Glomerular visceral epithelial cell (primary cell): ENCODE measurements around the gene CDK10.

Source experiments
- DNase-seq: peaks from one replicate; pipeline ENCODE4 v3.0.0-alpha.2; 2016; ENCODE audit errors: extremely low spot score

The CDK10 gene

GRCh38 chr16:89711601-89712273 lies 25.2 kb downstream of the CDK10 start:
- peak; percentile 76 for DNase-seq

- DNase-seq, result no peak
Measured at GRCh38 chr16:89712274-89712781, 25.8 kb downstream of the CDK10 start.

DNA sequence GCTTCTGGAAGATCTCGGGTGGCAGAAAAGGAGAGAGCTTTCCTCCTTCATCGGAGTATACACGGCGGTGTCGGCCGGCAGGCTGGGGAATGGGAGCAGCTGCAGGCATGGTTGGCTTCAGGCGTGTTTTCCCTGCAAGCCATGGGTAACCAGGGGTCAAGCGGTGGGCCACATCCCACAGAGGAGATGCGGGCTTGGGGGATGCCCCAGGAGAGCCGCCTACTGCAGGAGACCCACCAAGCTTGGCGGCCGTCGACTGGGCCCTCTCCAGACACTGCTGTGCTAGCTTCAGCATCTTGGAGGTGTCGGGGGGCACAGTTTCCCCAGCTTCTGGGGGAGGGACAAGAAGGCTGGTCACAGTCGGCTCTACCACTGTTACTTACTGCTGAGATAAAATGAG lies 30.0 kb downstream of the CDK10 start:
- DNase-seq, result no peak

GRCh38 chr16:89716916-89717687 lies 30.6 kb downstream of the CDK10 start:
- DNase-seq, result no peak

DNA sequence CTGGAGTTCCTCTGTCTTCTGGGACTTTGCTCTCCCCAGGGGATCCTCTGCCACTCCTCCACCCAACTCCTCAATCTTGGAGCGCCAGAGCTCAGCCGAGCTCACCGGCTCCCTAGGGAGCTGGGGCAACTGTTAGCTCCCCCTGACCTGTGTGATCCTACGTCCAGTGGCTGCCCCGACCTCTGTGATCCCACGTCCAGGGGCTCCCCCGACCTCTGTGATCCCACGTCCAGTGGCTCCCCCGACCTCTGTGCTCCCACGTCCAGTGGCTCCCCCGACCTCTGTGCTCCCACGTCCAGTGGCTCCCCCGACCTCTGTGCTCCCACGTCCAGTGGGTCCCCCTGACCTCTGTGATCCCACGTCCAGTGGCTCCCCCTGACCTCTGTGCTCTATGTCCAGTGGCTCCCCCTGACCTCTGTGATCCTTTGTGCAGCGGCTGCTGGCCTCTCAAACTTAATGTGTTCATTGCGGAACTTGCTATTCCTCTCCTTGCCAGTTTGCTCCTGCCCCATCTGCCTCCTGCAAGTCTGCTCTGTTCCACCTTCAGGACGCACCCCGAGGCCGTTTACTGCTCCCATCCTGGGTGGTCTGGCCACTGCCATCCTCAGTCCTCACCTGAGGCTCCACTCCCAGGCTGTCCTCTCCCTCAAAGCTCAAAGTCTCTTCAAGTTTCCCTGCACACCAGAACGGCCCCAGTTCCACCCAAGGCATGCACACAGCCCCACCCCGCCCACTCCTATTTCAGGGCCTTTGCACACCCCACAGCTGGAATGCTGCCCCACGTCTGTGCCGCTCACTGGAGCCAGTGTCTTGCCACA lies 31.4 kb downstream of the CDK10 start:
- no peak for DNase-seq

DNA sequence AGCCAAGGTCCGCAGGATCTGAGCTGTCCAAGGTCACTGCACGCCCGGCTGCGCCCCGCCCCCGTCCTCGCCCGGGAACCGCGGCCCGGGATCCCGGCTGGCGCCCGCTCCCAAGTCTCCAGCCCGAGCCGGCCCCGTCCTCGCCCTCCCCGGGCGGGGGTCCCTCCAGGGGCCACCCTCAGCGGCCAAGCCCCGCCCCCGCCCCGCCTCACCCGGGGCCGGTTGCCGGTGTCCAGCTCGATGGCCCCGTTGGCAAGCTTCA lies 34.0 kb downstream of the CDK10 start:
- peak; percentile 16 for DNase-seq

GRCh38 chr16:89720813-89721545 lies 34.5 kb downstream of the CDK10 start, which contains the start of the genes VPS9D1 and ZNF276:
VPS9D1 (minus strand) TSS chr16:89720898; CDS start chr16:89720861, 37 bp downstream.
ZNF276 (plus strand) TSS chr16:89721537; CDS start chr16:89721641, 104 bp downstream.
- peak; percentile 74 for DNase-seq

DNA sequence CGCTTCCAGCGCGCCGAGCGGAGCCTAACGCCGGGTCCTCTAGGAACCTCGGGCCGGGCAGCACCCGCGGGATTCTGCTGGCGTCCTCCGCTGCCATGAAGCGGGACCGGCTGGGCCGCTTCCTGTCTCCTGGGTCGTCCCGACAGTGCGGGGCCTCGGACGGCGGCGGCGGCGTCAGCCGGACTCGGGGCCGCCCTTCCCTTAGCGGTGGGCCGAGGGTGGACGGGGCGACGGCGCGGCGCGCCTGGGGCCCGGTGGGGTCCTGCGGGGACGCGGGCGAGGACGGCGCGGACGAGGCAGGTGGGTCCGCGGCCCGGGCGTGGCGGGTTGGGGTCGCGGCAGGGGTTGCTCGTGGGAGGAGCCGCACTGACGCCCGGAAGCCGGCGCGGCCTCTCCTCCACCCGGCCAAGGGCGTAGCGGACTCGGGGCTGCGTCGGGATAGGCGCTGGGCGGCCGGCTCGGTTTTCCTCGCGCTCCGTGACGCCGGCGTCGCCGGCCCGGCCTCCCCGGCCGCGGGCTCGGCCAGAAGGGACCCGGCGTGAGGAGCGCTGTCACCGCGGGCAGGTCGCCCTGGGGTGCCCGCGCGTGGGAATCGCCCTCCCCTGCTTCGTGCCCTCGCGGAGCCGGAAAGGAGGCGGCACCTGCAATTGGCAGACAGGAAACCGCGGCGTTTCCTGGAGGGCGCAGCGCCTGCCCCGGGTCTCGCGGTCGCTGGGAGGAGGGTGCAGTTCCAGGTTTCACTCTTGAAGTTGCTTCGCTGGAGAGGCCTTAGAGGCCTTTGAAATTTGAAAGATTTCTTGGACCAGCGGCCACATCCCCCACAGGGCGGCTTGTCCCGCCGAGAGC lies 35.3 kb downstream of the CDK10 start:
- DNase-seq, result peak; percentile 42

GRCh38 chr16:89722392-89723278 lies 36.1 kb downstream of the CDK10 start:
- DNase-seq, result peak; percentile 51

DNA sequence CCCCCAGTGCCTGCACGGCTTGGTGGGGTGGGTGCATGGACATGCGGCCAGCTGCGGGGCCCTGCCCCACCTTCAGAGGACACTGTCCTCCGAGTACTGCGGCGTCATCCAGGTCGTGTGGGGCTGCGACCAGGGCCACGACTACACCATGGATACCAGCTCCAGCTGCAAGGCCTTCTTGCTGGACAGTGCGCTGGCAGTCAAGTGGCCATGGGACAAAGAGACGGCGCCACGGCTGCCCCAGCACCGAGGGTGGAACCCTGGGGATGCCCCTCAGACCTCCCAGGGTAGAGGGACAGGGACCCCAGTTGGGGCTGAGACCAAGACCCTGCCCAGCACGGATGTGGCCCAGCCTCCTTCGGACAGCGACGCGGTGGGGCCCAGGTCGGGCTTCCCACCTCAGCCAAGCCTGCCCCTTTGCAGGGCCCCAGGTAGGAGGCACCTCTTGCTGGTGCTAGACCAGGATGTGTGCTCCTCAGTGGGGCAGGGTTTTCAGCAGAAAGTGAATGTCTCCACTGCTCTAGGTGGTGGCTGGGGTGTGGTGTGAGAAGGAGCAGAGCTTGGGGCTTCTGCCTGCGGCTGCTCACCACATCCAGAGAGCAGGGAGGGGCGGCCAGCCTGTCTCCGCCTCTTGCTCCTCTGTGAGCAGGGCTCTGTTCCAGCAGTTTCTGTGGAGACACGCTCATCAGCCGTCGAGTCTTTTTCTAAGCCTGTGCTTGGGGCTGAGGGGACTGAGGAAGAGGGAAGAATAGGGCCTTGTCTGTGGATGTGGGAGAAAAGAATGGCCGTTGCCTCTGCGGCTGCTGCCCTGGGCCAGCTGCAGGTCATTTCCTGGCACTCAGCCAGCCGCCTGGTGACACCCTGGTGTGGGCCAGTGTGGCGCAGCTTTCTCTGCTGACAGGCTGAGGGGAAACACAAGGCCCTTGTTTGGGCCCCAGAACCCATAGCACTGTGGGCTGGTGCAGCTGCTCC lies 37.1 kb downstream of the CDK10 start:
- DNase-seq, result no peak

DNA sequence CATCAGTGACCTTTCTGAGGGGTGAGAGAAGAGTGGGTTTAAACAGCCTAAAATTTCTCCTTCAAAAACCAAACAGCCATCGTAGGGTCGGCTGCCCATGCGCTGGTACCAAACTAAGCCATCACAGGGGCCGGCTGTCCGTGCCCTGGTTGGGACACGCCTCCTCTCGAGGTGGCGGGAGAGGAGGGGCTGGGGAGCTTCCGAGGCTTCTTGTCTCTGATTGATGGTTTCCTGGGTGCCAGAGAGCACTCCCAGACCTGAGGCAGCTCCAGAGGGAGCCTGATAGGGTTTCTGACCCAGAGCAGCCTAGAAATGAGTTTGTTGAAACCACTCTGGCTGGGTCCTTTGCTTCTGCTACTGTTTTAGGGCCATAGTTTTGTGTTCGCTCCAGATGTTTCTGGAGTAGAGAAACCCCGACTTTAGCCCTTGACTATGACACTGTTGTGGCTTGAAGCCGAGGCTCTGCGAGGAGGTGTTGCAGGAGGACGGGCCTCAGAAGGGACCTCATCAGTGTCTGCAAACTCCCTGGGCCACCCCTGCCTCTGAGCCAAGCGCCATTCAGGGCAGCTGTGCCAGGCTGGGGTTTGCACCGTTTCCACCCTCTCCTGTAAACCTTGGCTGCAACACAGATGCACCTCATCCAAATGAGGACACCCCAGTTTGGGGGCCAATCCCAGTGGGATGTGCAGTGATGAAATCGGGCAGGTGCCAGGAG lies 41.1 kb downstream of the CDK10 start:
- no peak for DNase-seq

GRCh38 chr16:89729293-89729692 lies 42.8 kb downstream of the CDK10 start:
- DNase-seq, result no peak

- DNase-seq, result no peak
Measured at GRCh38 chr16:89729863-89730593, 43.5 kb downstream of the CDK10 start.

DNA sequence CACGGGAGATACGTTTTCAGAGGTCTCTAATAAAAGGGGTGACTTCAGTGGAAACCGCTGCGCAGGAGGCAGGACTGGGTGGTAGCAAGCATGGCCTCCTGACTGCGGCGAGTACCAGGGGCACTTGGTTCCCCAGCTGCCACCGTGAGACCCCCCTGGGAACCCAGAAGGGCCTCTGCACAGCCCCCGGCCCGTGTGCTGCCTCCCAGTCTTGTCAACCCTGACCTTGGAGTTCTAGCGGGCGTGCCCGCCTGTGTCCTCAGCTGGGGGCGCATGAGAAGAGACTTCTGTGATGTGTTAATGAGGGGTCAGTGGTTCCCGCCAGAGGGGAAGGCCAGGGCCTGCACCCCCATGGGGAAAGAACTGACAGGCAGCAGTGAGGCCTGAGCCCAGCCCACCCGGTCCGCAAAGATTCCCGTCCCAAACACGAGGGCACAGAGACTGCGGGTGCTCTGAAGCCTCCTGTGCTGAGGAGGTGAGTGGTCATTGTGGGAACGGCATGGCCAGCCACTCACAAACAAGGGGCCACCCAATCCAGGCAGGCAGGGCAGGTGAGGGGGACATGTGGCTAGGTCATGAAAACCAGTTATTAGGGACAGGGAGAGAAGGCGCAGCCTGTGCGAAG lies 44.2 kb downstream of the CDK10 start:
- no peak for DNase-seq

DNA sequence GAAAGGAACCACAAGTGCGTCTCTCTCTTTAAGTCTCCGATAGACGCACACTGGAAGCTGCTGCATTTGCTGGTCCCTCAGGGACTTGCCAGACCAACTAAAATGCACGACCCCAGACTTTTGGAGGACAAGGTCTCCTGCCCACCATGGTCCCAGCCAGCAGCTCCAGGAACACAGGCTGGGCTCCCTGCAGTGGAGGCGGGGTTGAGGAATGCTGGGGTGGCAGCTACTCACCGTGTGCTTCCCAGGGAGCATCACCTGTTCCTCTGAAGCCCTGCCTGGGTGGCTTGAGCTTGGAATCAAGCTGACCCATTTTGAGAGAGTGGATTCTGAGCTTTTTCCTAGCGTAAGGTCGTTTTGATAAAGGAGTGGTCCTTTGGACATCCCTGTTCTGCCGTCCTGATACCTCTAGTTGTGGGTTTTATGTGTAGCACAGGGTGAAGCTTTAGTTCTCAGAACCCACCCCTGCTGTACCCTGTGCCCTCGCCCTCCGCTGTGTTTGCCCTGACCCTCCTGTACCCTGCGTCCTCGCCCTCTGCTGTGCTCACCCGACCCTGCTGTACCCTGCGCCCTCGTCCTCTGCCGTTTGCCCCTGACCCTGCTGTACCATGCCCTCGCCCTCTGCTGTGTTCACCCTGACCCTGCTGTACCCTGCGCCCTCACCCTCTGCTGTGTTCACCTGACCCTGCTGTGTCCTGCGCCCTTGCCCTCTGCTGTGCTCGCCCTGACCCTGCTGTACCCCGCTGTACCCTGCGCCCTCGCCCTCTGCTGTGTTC lies 45.8 kb downstream of the CDK10 start:
- no peak for DNase-seq

DNA sequence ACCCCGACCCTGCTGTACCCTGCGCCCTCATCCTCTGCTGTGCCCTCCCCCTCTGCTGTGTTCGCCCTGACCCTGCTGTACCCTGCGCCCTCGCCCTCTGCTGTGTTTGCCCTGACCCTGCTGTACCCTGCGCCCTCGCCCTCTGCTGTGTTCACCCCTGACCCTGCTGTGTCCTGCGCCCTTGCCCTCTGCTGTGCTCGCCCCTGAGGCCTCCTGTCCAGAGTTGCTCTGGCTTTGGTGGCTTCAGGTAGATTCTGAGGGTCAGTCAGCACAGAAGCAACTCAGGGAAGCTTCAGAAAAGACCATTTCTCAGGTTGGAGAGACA lies 46.4 kb downstream of the CDK10 start:
- DNase-seq, result no peak
